Right lobe of liver (tissue), 6 donors: Measurements from ENCODE around the gene C7orf57. TPM values are rescaled to one million over a fixed set of nuclear protein-coding genes. Genes with fewer than 3 reads are reported as not detected.

Experiments used
- ATAC-seq, 4 donors: fragments of 200-7000 bp; cut with Tn5 transposase; one replicate each; pipeline ENCODE4 v1.9.1; 2020; ENCODE audit warnings: mild to moderate bottlenecking in 4 of 4, moderate library complexity in 4 of 4
- DNase-seq, 3 donors: peaks; one replicate each; pipeline ENCODE4 v3.0.0-alpha.2; 2020
- H3K27ac ChIP-seq, 3 donors: fragments of 200-600 bp; one replicate each; pipeline ENCODE4 v1.8.0; 2022
- H3K27me3 ChIP-seq, 2 donors: fragments of 200-600 bp; one replicate each; pipeline ENCODE4 v1.8.0; 2022
- H3K36me3 ChIP-seq, 4 donors: fragments of 200-600 bp; sonication (generic) in 1 of 4; one replicate each; pipeline versions ENCODE4 v1.5.1 to v1.8.0; 2017 to 2022; ENCODE audit warnings: control low read depth in 1 of 4
- H3K4me1 ChIP-seq, 4 donors: fragments of 200-600 bp; sonication (generic) in 1 of 4; one replicate each; pipeline versions ENCODE4 v1.5.1 to v1.8.0; 2017 to 2022; ENCODE audit warnings: control low read depth in 1 of 4
- H3K4me3 ChIP-seq, 3 donors: fragments of 200-600 bp; one replicate each; pipeline ENCODE4 v1.8.0; 2022
- H3K9me3 ChIP-seq, 4 donors: fragments of 200-600 bp; sonication (generic) in 1 of 4; one replicate each; pipeline versions ENCODE4 v1.5.1 to v1.8.0; 2017 to 2022; ENCODE audit warnings: control low read depth in 1 of 4
- POLR2A ChIP-seq: fragments of 450-650 bp; IDR thresholded peaks from one replicate; pipeline ENCODE4 v1.6.1; 2017; ENCODE audit warnings: antibody characterized with exemption, mild to moderate bottlenecking
- WGBS: methylation state at CpG from one replicate; pipeline ENCODE4 v1.1.6; 2018; ENCODE audit warnings: low coverage, low lambda C conversion rate; ENCODE audit not compliant: insufficient coverage; ENCODE audit errors: missing lambda C conversion rate; 5-methylcytosine and 5-hydroxymethylcytosine counted together
- intact Hi-C, 2 donors: fragments of 100-400 bp; cut with DNase I; formaldehyde crosslinking; loops; one replicate each; pipeline versions ENCODE4 v1.11.2 to v1.14.1; 2022
- total RNA-seq, 6 experiments: library from RNA; depleted of rRNA in 2 of 6; stranded (reverse); fragments of >200 nt in 2 of 6; fragmentation: NEBNext Ultra II Directional in 3 of 6; extraction: Animal tissue kit (Norgen Biotek cat#: 25700) in 3 of 6; gene quantifications; one replicate each; pipeline versions ENCODE4 v1.1.0 to v1.2.4, GENCODE V29; 2016 to 2023
- TF ChIP-seq, protein P1 (sequence below), 4 donors: fragments of 200-600 bp in 3 of 4; fragments of 450-650 bp in 1 of 4; IDR thresholded peaks; one replicate each; pipeline versions ENCODE4 v1.5.1 to v1.8.0; 2016 to 2022; ENCODE audit warnings: antibody characterized with exemption in 4 of 4, mild to moderate bottlenecking in 2 of 4
- donor health status: DM: no; HTN: yes; CAD: no.
- donor health status: DM: no; HTN: no; CAD: no.
- donor health status: DM: no; HTN: no; CAD: no.
- donor health status: DM: no; HTN: yes; CAD: no.
- donor health status: DM: no; HTN: yes; CAD: no.

Gene C7orf57
- total RNA-seq, 6 experiments from 2014 or later: not detected

DNA sequence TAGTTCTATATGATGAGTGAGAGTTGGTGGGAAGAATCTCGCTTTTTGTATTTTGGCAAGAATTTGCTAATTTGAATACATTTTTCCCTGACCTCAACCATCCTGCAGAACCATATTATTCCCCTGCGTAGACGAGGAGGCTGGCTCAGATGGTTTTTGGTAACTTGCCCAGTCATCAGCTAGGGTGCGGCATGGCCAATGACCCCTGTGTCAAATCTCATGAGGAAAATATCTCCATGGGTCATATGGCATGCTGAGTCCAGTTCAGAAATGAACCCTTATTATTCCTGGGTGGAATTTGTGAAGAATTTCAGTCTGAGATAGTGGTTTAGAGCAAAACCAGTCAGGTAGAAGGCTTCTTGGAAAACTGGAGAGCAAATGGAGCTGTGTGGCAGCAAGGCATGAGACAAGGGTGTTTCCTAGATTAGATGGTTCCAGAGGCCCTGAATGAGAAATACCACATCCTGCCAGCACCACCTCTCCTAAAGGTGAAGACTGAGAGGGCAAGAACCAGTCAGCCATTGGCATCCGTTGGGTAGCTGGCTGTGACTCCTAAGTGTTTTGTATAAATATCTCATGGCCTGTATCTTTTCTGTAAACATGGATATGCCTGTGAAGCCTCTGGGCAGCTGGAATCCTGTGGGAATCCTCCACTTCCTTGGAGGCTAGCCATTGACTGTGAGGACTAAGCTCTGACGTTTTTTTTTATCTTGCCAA is 47.9 kb downstream of the C7orf57 start:
- Histone ChIP-seq H3K27ac (no peak overlapping the region), H3K4me3 (no peak overlapping the region), H3K9me3 (no peaks in the 10 kb centered on the region), H3K27me3 (no peaks in the 10 kb centered on the region), H3K36me3 (no peaks in the 10 kb centered on the region), H3K4me1 (peaks cover 0 to 21% (median 2%) of the 10 kb centered on the region in 4 donors)
- intact Hi-C loops: no loop called here
- no peak for TF ChIP-seq POLR2A
- TF ChIP-seq, protein P1, sequence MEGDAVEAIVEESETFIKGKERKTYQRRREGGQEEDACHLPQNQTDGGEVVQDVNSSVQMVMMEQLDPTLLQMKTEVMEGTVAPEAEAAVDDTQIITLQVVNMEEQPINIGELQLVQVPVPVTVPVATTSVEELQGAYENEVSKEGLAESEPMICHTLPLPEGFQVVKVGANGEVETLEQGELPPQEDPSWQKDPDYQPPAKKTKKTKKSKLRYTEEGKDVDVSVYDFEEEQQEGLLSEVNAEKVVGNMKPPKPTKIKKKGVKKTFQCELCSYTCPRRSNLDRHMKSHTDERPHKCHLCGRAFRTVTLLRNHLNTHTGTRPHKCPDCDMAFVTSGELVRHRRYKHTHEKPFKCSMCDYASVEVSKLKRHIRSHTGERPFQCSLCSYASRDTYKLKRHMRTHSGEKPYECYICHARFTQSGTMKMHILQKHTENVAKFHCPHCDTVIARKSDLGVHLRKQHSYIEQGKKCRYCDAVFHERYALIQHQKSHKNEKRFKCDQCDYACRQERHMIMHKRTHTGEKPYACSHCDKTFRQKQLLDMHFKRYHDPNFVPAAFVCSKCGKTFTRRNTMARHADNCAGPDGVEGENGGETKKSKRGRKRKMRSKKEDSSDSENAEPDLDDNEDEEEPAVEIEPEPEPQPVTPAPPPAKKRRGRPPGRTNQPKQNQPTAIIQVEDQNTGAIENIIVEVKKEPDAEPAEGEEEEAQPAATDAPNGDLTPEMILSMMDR (IDR thresholded peaks at IDR 0.05): no peak
- ATAC-seq: peak; percentile 25 to 46 (median 35)
- no peak for DNase-seq
- WGBS: 31% methylated on average over 3 of the region's 6 CpGs

DNA sequence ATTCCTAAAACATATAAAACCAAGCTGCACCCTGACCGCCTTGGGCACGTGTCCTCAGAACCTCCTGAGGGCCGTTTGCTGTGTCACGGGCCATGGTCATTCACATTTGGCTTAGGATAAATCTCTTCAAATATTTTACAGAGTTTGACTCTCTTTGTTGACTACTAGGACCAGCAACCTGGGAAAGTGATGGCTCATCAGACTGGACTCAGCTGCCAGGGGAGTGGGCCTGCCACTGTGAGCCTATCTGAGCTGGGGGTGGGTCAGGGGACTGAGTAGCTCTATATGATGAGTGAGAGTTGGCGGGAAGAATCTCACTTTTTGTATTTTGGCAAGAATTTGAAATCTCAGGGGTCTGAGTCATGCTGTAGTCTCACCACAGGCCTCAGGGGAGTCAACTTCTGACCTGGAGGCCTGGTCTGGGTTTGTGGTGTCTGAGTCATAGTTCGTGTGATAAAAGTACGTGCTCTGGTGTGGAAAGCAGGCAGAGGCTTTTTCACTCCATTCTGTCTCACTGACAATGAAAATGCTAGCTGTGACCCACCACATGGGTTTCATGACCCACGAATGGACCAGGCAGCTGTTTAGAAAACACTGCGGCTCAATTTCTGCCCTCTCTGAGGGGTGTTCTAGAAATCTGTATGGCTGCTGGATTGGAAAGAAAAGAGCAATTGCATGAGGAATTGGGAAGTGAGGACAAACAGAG is 49.5 kb downstream of the C7orf57 start:
- ATAC-seq (peak in 1 of 4 donors; percentile 42), DNase-seq (peak in 1 of 3 donors; percentile 47)
- intact Hi-C loops: no loop called here
- TF ChIP-seq, protein P1 (IDR thresholded peaks at IDR 0.05): no peak
- TF ChIP-seq POLR2A: peak; percentile 31
- peak overlapping the region in 1 of 3 donors; percentile 56 for H3K27ac ChIP-seq
- no peak overlapping the region for H3K4me3 ChIP-seq
- H3K9me3 ChIP-seq: no peaks in the 10 kb centered on the region
- peaks cover 0 to 23% (median 2%) of the 10 kb centered on the region in 4 donors for H3K4me1 ChIP-seq
- no peaks in the 10 kb centered on the region for H3K36me3 ChIP-seq
- WGBS: 53% methylated on average over 9 of the region's 9 CpGs
- H3K27me3 ChIP-seq: no peaks in the 10 kb centered on the region

DNA sequence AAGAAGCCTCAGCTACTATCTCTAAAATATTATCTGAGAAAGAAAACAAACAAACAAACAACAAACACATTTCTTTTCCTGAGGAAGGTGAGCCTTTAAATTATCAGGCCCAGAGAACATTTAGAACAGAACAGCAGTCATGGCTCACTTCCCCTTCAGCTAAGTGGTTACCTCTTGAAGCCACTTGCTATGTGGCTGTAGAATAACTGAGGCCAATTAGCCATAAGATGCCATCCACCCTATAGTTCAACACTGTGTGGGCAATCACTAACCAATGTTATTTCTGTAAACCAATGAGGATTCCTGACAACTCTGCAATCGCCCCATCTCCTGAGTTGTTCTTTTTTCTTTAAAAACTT is 50.1 kb downstream of the C7orf57 start:
- DNase-seq: no peak
- TF ChIP-seq, protein P1 (IDR thresholded peaks at IDR 0.05): no peak
- no peak for TF ChIP-seq POLR2A
- 70% methylated on average over 1 of the region's 1 CpG for WGBS
- H3K27me3 ChIP-seq: no peaks in the 10 kb centered on the region
- peaks cover 0 to under 1% (median 0%) of the 10 kb centered on the region in 4 donors for H3K36me3 ChIP-seq
- no peak for ATAC-seq
- intact Hi-C loops: no loop called here
- no peaks in the 10 kb centered on the region for H3K9me3 ChIP-seq
- peak overlapping the region in 1 of 3 donors; percentile 56 for H3K27ac ChIP-seq
- peaks cover 0 to 28% (median 2%) of the 10 kb centered on the region in 4 donors for H3K4me1 ChIP-seq
- no peak overlapping the region for H3K4me3 ChIP-seq

DNA sequence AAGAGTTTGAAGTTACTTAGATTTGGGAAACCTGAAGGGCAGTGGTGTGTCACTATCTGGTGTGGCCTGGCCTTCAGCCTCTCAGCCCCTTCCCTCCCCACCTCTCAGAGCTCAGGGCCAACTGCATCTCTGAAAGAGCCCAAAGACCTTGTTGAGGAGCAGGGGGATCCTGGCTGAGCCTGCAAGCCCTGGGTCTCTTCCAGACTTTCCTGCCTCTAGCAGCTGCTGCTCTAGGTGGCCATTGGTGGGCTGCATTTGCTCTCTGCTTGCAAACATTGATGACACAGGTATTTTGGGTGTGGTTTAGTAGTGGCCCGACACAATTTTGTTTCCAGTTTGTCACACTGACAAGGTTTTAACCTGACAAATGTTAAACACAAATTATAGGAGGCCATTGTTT is 50.6 kb downstream of the C7orf57 start:
- intact Hi-C loops: no loop called here
- peaks cover 0 to 5% (median 0%) of the 10 kb centered on the region in 4 donors for H3K36me3 ChIP-seq
- TF ChIP-seq, protein P1 (IDR thresholded peaks at IDR 0.05): no peak
- TF ChIP-seq POLR2A: no peak
- H3K4me3 ChIP-seq: no peak overlapping the region
- peak overlapping the region in 1 of 3 donors; percentile 98 for H3K27ac ChIP-seq
- peaks cover 0 to 28% (median 2%) of the 10 kb centered on the region in 4 donors for H3K4me1 ChIP-seq
- H3K9me3 ChIP-seq: no peaks in the 10 kb centered on the region
- DNase-seq (no peak), ATAC-seq (no peak)
- no peaks in the 10 kb centered on the region for H3K27me3 ChIP-seq
- WGBS: 63% methylated on average over 1 of the region's 1 CpG
